SIG-M5 (cell line): Measurements from ENCODE around the gene RYR2.
"Not testable (repeated sequence)": the region's sequence is repeated elsewhere in the genome, so short reads cannot be mapped to it uniquely, and the experiment has no call there.

Experiments used
- DNase-seq: peaks from one replicate; lab custom pipeline; 2025; lab: John Stamatoyannopoulos, UW

The RYR2 gene

DNA sequence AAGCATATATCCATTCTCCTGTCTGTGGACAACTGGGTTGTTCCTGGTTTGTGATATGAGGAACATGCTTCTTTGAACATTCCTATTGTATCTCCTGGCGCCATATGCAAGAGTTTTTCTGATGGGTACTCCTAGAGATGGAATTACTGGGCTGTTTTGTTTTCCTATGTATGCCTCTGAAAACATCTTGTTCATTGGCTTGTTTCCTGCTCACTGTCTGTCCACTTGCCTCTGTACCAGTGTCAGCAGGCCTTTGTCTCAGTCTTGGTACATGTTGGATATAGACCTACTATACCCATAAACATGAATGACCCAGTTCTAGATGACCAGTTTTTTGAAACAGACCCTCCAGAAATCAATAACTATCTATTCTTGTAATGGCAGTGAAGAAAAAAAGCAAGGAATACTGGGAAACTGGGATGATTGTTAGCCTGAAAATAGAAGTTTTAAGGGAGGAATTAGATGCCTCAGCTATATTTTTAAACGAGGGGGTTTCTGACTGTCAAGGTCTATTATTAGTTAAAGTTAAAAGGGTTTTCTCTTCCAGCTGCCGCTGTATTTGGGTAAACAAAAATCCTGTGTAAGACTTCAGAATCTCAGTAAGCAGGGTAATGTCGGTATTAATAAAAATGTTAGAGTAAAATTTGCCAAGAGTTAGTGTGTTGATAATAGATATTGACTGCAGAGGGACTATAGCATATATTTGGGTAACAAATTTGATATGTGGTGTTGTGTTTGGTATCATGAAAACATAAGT lies 103.6 kb downstream of the RYR2 start:
- DNase-seq = no peak

DNA sequence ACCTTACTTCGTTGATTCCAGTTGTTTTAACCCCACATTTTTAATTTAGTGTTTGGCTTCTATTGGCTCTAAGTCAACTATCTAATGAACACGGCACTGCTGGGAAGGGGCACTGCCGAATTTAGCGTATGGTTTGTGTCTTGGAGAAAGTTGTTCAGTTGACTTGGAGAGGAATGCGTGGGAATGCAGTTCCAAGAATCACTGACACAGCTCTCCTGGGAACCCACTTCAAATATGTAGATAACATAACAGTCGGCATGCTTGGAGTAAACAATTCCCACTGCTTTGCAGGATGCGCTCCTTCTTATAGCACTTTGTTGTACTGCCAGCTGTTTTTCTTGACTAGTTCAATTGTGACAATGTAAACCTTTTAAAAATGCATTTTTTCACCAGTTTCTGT lies 104.3 kb downstream of the RYR2 start:
- no peak for DNase-seq

DNA sequence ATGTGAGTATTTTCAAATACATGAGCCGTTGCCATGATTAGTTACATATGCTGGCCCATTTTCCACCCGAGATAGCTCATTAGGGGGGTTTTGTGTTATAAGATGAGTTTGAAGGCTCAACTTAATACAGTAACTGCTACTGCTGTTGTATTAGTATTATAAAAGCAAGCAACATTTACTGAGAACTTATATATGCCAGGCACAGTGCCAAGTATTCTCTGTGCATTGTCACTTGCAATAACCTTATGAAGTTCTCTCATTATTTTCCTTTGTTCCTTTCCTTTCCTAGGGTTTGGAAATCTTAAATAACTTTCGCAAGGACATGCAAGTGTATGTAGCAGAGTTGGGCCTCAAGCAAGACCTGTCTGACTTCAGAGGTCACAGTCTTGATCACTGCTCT lies 107.9 kb downstream of the RYR2 start:
- DNase-seq = no peak

DNA sequence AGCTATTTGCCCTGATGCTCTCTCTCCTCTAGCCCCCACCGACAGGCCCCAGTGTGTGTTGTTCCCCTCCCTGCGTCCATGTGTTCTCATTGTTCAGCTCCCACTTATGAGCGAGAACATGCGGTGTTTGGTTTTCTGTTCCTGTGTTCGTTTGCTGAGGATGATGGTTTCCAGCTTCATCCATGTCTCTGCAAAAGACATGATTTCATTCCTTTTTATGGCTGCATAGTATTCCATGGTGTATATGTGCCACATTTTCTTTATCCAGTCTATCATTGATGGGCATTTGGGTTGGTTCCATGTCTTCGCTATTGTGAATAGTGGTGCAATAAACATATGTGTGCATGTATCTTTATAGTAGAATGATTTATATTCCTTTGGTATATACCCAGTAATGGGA lies 110.0 kb downstream of the RYR2 start:
- DNase-seq = not testable (repeated sequence)

DNA sequence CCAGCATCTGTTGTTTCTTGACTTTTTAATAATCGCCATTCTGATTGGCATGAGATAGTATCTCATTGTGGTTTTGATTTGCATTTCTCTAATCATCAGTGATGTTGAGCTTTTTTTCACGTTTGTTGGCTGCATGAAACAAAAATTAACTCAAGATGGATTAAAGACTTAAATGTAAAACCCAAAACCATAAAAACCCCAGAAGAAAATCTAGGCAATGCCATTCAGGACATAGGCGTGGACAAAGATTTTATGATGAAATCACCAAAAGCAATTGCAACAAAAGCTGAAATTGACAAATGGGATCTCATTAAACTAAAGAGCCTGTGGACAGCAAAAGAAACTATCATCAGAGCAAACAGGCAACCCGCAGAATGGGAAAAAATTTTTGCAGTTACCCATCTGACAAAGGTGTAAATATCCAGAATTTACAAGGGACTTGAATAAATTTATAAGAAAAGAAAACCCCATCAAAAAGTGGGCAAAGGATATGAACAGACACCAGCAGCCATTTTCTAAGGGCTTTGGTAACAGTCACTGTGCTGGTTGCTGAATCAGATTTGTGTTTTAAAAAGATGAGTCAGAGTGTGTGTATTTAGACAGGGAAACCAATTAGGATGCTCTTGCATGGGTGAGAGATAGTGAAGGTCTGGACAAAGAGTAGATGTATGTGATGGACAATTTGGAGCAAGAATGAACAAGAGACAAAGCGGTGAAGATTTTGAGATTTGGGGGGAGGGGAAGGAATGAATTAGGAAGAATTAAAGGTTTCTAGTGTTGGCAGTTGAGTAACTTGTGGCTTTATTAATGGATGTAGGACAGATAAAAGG lies 110.7 kb downstream of the RYR2 start:
- DNase-seq = no peak

DNA sequence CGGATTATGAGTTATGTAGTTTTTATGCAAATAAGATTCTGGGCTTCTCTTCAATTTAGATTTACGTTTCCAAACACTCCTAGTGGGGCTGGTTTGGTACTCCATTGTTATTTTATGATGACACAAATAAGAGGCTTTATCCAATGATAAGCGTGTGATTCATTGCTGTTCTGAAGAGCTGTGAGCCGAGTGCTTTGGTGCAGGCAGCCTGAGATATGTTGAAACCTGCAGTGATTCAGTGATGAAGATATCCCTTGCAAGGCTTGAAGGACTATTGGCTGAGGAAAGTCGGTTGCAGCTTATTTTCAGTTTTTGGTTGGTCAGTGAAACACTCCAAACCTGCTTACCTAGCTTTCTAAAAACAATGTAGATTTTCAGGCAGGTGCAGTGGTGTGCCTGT lies 112.2 kb downstream of the RYR2 start:
- DNase-seq = no peak

DNA sequence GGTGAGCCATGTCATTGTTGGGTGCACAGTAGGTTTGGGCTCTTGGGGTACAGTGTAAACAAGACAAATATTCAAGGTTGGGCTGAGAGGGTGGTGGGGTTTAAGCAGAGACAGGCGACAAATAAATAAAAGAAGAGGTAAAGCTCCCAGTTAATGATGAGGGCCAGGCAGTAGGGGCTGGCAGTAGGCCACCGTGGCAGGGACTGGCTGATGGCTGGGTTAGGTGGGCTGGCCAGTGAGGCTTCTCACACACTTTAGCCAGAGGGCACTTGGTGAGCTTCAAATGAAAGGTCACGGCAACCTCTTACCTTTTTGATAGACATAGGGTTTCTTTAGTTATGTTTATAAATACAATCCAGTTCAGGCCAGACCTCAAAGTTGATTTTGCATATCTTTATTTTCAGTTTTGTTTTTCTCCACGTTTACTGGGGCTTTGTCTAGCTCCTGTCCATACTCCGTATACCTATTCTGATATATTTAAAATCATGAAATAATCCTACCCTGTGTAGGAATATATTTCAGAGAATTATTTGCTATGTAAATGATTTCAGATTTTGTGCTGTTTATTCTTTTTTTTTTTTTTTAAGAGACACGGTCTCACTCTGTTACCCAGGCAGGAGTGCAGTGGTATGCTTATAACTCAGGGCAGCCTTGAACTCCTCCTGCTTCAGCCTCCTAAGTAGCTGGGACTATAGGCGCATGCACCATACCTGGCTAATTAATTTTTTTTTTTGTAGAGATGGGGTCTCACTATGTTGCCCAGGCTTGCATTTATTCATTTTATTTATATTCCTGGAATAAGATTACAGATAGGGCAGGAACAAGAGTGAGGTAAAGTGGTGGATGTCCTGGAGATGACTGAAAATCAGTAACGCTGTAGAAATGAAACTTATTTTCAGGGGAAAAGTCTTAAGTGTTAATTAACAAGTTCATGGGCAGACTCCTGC lies 122.7 kb downstream of the RYR2 start:
- DNase-seq = no peak

DNA sequence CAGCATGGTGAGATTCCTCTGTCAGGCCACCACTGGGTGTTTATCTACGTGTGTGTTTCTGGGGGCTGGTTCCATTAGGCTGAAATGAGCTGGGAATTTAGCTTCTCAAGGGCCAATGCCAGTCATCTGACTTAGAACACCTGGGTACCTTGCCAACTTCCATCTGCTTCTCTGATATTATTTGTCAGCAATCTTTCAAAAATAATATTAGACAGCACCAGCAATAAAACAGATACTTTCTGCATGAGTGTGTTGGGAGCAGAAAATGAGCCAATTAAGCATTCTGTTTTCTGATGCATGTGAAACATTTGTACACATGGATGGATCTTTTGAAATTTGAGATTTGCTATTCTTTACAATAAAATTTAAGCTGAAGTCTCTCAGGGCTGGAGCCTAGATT lies 124.1 kb downstream of the RYR2 start:
- DNase-seq = no peak

DNA sequence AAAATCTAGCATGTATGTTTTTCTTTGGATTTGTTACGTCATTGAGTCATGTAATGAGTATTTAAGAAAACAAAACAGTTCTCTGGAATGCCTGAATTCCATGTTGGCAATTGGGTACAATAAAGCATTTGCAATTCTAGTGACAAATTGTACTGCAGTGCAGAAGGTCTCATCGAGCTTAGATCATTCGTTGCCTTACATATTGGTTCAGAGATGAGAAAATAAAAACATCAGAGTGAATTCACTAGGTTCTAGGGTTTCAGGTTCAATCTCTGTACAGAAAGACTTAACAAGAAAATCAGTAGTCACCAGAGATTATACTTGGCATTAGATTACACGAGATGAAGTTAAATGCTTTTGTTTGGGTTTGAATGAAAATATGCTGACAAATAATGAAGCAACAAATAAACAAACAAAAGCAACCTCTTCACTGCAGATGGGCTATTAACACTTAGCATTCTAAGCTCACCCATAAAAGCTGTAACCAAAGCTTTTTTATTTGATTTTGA lies 124.7 kb downstream of the RYR2 start:
- no peak for DNase-seq

DNA sequence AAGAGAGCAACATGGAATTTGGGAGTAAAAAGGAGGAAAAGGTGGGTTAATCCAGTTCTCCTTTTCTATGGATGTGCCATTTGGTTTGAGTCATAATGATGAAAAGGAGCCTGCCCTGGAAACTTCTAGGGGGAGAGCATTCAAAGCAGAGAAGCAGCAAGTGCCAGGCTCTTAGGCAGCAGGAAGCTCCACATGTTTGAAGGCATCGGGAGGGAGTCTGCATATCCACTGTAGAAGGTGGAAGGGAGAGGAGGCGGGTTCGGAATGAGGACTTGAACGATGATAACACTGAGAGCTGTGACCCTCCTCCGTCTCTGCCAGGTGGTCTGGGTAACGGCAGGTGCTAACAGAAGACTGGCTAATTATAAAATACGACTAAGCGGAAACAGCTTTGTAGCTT lies 128.2 kb downstream of the RYR2 start:
- no peak for DNase-seq

DNA sequence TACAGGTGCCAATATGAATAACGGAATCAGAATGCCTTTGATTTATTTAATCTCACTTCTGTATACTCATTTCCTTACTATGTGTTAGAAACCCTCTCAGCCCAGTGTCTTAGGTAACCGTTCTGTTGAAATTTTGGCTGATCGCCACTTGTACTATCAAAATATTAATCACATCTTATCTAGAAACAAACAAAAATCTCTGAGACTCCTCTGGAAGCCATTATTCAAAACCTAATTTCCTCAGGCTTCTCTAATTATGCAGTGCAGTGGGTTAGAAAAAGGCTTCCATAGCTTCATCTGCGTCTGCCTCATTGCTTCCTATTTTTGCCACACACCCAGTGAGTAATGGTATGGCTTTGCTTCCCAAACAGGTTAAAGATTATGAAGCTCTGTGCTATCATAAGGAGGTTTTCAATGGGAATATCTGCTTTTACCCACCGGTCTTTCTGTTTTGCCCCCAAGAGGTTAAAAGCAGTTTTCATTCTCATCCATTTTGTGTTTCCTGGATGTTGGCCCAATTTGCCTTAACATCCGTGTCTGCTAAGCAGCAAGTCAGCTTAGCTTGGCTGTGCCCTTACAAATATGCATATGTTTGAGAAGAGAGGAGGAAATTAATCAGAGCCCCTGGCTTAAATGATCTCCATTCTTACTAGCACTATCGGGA lies 129.6 kb downstream of the RYR2 start:
- DNase-seq = no peak

DNA sequence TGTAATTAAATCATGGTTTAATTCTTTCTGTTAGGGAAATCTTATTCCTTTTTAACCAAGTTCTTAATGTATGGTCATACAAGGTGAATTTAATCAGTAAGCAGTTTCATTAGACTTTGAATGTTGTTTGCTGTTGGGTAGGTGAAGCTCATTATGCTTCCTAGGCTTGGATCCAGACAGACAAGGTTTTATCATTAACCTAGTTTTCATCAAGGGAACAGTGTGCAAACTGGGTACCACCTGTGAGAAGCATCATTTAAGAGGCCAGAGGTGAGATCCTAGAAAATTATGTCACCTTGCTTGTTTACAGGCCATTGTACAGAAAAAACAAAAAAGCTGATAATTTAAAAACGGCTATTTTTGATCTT lies 130.1 kb downstream of the RYR2 start:
- DNase-seq = no peak

DNA sequence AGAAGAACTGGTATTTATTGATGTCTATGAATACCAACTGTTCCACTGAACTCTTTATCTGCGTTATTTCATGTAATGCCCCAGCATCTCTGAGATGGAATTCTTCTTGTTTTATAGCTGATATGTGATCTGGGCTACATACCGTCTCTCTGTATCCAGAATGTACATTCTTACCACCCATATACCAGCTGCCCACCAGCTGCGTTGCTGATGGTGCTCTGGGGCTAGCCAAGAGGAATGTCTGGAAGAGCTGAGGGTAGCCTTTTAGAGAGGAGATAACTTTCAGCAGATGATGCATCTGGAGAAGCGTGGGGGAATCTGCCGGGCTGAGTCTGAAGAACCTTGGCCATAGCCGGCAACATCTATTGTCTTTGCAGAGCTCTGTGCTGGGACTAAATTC lies 137.5 kb downstream of the RYR2 start:
- no peak for DNase-seq

DNA sequence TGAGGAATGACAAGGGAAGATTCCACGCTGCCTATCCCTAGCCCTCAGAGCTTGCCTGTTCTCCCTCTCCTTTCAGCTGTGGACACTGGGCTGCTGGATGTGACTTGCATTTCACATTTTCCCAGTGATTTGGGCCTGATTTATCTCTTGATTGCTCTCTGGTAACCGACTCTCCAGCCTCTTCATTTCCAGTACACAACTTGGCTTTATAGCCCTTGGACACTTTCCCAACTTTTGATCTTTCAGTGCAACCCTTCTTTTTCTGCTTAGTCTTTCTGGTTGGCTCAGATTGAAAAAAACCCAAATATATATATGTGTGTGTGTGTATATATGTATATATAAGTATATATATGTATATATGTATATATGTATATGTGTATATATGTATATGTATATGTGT lies 138.3 kb downstream of the RYR2 start:
- DNase-seq = no peak

DNA sequence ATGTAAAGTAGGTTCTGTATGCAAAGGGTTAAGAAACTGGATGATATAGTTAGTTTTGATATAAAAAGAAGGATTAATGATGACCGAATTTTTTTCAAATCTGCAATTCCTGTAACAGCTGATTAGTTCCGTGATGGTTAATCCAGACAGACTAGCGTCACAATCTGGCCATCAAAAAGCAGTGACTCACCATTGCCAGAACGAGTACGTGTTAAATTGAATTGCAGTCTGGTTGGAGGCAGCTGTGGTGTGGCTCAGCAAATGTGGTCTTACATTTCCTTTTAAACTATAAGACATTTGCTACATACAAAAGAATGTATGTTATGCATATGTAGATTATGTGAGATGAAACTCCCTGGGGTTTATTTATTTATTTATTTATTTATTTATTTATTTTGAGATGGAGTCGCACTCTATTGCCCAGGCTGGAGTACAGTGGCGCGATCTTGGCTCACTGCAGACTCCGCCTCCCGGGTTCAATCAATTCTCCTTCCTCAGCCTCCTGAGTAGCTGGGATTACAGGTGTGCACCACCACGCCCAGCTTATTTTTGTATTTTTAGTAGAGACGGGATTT lies 139.8 kb downstream of the RYR2 start:
- no peak for DNase-seq

DNA sequence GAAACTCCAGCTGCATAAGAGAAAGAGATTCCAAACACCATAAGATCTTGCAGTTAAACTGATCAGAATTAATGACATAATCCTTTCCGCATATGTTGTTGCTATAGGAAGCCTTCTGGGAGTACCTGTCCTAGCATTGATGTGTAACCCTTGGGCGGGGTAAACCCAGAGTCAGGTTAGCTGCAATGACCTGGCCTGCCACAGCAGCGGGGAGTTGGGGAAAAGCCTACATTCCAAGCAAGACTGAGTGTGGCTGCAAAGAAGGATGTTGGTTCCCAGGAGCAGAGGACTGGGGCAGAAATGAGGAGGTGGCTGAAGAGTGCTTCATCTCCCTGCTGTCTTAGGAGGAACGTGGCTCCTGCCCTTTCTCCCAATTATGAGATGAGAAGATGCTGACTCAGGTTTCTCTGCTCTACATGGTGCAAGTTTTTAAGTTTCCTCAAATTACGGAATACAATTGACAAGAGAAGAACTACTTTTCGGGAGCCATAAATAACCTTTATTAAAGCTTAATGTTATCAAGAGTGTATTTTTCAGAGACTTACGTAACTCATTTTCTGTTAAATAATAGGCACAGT lies 142.1 kb downstream of the RYR2 start:
- no peak for DNase-seq

DNA sequence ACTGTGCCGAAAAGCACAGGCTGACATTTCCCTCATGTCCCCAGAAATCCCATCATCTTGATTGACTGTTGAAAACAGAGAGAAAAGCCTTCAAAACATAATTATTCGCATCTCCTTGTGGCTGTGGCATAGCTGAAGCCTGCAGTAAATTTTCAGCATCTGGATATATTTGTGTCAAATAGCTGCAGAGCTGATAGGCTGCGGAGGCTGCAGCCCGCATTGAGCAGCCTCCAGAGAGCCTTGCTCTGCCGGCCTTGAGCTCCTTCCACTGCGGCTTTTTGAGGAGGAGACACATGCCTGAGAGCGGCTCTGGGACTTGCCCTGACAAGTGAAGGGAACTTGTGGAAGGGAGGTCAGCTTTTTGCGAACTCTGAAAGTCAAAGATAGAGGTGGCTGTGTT lies 144.7 kb downstream of the RYR2 start:
- no peak for DNase-seq

DNA sequence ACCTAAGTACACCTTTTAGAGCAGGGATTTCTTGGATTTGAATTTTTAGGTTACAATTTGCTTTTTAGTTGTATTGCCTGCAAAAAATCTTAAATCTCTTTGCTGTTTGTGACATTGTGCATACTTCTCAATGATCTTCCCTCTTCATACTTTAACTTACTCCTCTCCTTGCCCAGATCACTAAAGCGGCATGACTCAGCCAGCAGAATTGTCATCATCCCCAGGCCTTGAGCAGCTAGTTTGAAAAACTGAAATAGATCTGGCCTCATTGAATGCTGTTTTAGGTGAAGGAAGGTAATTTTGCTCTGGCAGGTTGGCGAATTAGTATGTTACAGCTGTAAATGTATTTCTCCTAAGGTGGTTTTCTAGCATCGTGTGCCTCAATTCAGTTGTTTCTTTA lies 145.9 kb downstream of the RYR2 start:
- DNase-seq = no peak

DNA sequence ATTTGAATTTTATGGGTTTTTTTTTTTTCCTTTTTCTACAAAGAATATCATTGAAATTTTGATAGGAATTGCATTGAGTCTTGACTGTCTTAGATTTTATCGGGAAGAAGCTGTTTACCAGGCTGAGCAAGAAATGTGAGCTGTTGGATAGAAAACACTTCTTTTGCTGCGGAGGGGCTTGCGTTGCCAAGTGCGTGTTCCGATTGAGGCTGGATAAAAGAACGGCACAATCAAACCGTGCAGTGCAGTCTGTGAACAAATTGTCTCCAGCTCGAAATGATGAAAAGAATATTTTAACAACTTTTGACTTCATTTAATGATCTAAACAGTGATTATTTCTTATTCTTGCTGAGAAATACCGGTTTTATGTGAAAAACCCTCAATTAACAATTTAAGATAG lies 149.4 kb downstream of the RYR2 start:
- DNase-seq = no peak

DNA sequence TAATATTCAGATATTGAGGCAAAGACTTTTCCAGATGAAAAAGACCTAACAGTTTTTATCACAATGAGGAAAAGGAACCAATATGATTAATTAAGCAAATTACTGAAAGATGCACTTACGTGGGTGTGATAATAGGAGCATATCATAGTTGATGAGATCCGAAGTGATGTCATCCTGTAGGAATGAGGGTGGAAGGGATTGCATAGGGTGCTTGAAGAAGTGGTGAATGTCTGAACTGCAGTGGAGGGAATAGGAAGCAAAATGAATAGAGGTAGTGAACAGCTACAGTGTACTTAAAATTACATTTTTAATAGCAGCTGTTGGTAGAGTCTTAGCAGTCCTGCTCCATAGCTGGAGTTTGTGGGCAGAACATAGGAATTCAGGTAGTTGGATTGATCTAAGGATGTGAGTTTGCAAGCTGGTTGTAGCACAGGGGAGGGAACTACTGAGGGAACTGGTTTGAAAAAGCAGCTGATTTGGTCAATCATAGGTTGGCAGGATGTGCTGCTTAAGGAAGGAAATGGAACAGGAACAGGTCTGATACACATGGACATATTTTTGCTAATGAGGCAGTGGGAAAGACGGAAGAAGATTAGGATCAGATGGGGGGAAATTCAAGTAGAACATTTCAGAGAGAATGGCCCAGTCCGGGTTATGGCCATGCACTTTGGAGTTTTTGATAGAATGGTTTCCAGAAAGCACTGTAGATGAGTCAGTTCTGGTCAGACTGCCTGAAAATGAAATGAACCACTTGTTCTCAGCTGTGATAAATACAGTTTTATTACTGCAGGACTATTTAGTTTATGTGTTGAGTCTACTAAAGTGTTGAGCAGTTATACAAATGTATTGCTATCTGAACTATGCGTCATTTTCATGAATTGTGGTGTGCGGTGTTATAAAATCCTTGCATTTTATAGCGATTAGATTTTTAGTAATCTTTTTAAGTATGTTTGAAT lies 155.8 kb downstream of the RYR2 start:
- no peak for DNase-seq
